T-helper 1 cell treated with Interleukin-12 subunit alpha and Interleukin-12 subunit beta and Interleukin-4 antibody, amounts not matched to agents 30 μg/mL and 1 μg/mL, for 36 hours (primary cell): ENCODE data around the gene NFE2L1.
A peak's percentile ranks its signal among the peaks of the same experiment; 100 is the strongest.
"Not testable (repeated sequence)": the region's sequence is repeated elsewhere in the genome, so short reads cannot be mapped to it uniquely, and the experiment has no call there.

Source experiments
- H3K27ac Mint-ChIP-seq: one replicate; pipeline ENCODE4 v1.8.0; 2021; ENCODE audit warnings: mild to moderate bottlenecking, mixed read lengths
- H3K27me3 Mint-ChIP-seq: one replicate; pipeline ENCODE4 v1.8.0; 2021; ENCODE audit warnings: low read depth, mixed read lengths
- H3K36me3 Mint-ChIP-seq: one replicate; pipeline ENCODE4 v1.8.0; 2021; ENCODE audit warnings: low read depth, mixed read lengths
- H3K4me1 Mint-ChIP-seq: one replicate; pipeline ENCODE4 v1.8.0; 2021; ENCODE audit warnings: low read depth, mixed read lengths
- H3K4me3 Mint-ChIP-seq: one replicate; pipeline ENCODE4 v1.8.0; 2021; ENCODE audit warnings: mild to moderate bottlenecking, moderate library complexity, mixed read lengths
- H3K9me3 Mint-ChIP-seq: one replicate; pipeline ENCODE4 v1.8.0; 2021; ENCODE audit warnings: mixed read lengths

The NFE2L1 gene

GRCh38 chr17:48047741-48048383, at the start of gene NFE2L1:
Gene NFE2L1, plus strand, starts transcription at chr17:48048359. Its CDS starts 2,760 bp downstream, at chr17:48051119.
- Mint-ChIP-seq H3K4me1 (peaks cover 52% of the 10 kb centered on the region), H3K36me3 (peaks cover 29% of the 10 kb centered on the region), H3K27me3 (no peaks in the 10 kb centered on the region), H3K4me3 (peak within 1 kb of the TSS; percentile 96), H3K27ac (peak within 1 kb of the TSS; percentile 99), H3K9me3 (no peaks in the 10 kb centered on the region)

- Mint-ChIP-seq H3K4me3 (no peak overlapping the region), H3K27ac (no peak overlapping the region), H3K9me3 (no peaks in the 10 kb centered on the region), H3K4me1 (peaks cover 11% of the 10 kb centered on the region), H3K36me3 (no peaks in the 10 kb centered on the region), H3K27me3 (peaks cover 9% of the 10 kb centered on the region)
These were observed 48.6 kb upstream of the NFE2L1 start for GRCh38 chr17:47999582-47999981.

- Mint-ChIP-seq H3K4me1 (peaks cover 16% of the 10 kb centered on the region), H3K27ac (no peak overlapping the region), H3K36me3 (no peaks in the 10 kb centered on the region), H3K4me3 (no peak overlapping the region), H3K27me3 (peaks cover 12% of the 10 kb centered on the region), H3K9me3 (no peaks in the 10 kb centered on the region)
These were observed 47.0 kb upstream of the NFE2L1 start for GRCh38 chr17:48001197-48001596.

GRCh38 chr17:48001657-48002056, 46.5 kb upstream of the NFE2L1 start:
- H3K4me3 Mint-ChIP-seq, H3K9me3 Mint-ChIP-seq, H3K27ac Mint-ChIP-seq, H3K36me3 Mint-ChIP-seq: not testable (repeated sequence)
- peaks cover 14% of the 10 kb centered on the region for H3K27me3 Mint-ChIP-seq
- H3K4me1 Mint-ChIP-seq, result peaks cover 16% of the 10 kb centered on the region

- Mint-ChIP-seq H3K27me3 (peaks cover 21% of the 10 kb centered on the region), H3K4me3 (no peak overlapping the region), H3K36me3 (no peaks in the 10 kb centered on the region), H3K4me1 (peaks cover 16% of the 10 kb centered on the region), H3K27ac (no peak overlapping the region), H3K9me3 (no peaks in the 10 kb centered on the region)
These were observed 45.8 kb upstream of the NFE2L1 start for GRCh38 chr17:48002266-48002915.

- no peak overlapping the region for H3K27ac Mint-ChIP-seq
- no peak overlapping the region for H3K4me3 Mint-ChIP-seq
- peaks cover 16% of the 10 kb centered on the region for H3K4me1 Mint-ChIP-seq
- H3K27me3 Mint-ChIP-seq, result peaks cover 21% of the 10 kb centered on the region
- H3K36me3 Mint-ChIP-seq, result no peaks in the 10 kb centered on the region
- no peaks in the 10 kb centered on the region for H3K9me3 Mint-ChIP-seq
These were observed 45.2 kb upstream of the NFE2L1 start for GRCh38 chr17:48002916-48003416.

- Mint-ChIP-seq H3K4me1 (peaks cover 16% of the 10 kb centered on the region), H3K36me3 (no peaks in the 10 kb centered on the region), H3K9me3 (no peaks in the 10 kb centered on the region), H3K4me3 (no peak overlapping the region), H3K27me3 (peaks cover 25% of the 10 kb centered on the region), H3K27ac (peak overlapping the region; percentile 32)
These were observed 44.6 kb upstream of the NFE2L1 start for GRCh38 chr17:48003417-48004151.

- peaks cover 16% of the 10 kb centered on the region for H3K4me1 Mint-ChIP-seq
- H3K4me3 Mint-ChIP-seq, result no peak overlapping the region
- H3K9me3 Mint-ChIP-seq, result no peaks in the 10 kb centered on the region
- peaks cover 33% of the 10 kb centered on the region for H3K27me3 Mint-ChIP-seq
- H3K36me3 Mint-ChIP-seq, result no peaks in the 10 kb centered on the region
- no peak overlapping the region for H3K27ac Mint-ChIP-seq
These were observed 43.2 kb upstream of the NFE2L1 start for GRCh38 chr17:48004983-48005382.

- H3K27ac Mint-ChIP-seq, result no peak overlapping the region
- H3K4me3 Mint-ChIP-seq, result no peak overlapping the region
- H3K27me3 Mint-ChIP-seq, result peaks cover 41% of the 10 kb centered on the region
- no peaks in the 10 kb centered on the region for H3K36me3 Mint-ChIP-seq
- peaks cover 21% of the 10 kb centered on the region for H3K4me1 Mint-ChIP-seq
- no peaks in the 10 kb centered on the region for H3K9me3 Mint-ChIP-seq
These were observed 41.0 kb upstream of the NFE2L1 start for GRCh38 chr17:48006936-48007709.

GRCh38 chr17:48010193-48010592, 38.0 kb upstream of the NFE2L1 start:
- H3K36me3 Mint-ChIP-seq, result no peaks in the 10 kb centered on the region
- H3K27ac Mint-ChIP-seq, result no peak overlapping the region
- H3K9me3 Mint-ChIP-seq, result no peaks in the 10 kb centered on the region
- peaks cover 12% of the 10 kb centered on the region for H3K4me1 Mint-ChIP-seq
- peaks cover 54% of the 10 kb centered on the region for H3K27me3 Mint-ChIP-seq
- no peak overlapping the region for H3K4me3 Mint-ChIP-seq

- peaks cover 16% of the 10 kb centered on the region for H3K4me1 Mint-ChIP-seq
- peak overlapping the region; percentile 62 for H3K27ac Mint-ChIP-seq
- no peaks in the 10 kb centered on the region for H3K9me3 Mint-ChIP-seq
- peaks cover 49% of the 10 kb centered on the region for H3K27me3 Mint-ChIP-seq
- H3K36me3 Mint-ChIP-seq, result no peaks in the 10 kb centered on the region
- H3K4me3 Mint-ChIP-seq, result peak overlapping the region; percentile 88
These were observed 36.6 kb upstream of the NFE2L1 start for GRCh38 chr17:48011405-48012150.

GRCh38 chr17:48012151-48012520, 36.0 kb upstream of the NFE2L1 start:
- peaks cover 45% of the 10 kb centered on the region for H3K27me3 Mint-ChIP-seq
- no peaks in the 10 kb centered on the region for H3K9me3 Mint-ChIP-seq
- H3K36me3 Mint-ChIP-seq, result no peaks in the 10 kb centered on the region

GRCh38 chr17:48012654-48013053, 35.5 kb upstream of the NFE2L1 start:
- Mint-ChIP-seq H3K4me3 (peak overlapping the region; percentile 64), H3K27ac (no peak overlapping the region)

More at GRCh38 chr17:48012151-48012520, 36.0 kb upstream of the NFE2L1 start:
- peak overlapping the region; percentile 27 for H3K27ac Mint-ChIP-seq
- peaks cover 17% of the 10 kb centered on the region for H3K4me1 Mint-ChIP-seq
- H3K4me3 Mint-ChIP-seq, result peak overlapping the region; percentile 88

More at GRCh38 chr17:48012654-48013053, 35.5 kb upstream of the NFE2L1 start:
- Mint-ChIP-seq H3K36me3 (no peaks in the 10 kb centered on the region), H3K4me1 (peaks cover 22% of the 10 kb centered on the region), H3K9me3 (no peaks in the 10 kb centered on the region), H3K27me3 (peaks cover 40% of the 10 kb centered on the region)
